C4-2B (cell line): ENCODE measurements around the gene SPARCL1.

Experiments used
- ZFX ChIP-seq: fragments of 450-650 bp; IDR thresholded peaks from 2 replicates; pipeline ENCODE4 v1.6.1; 2017
- TF ChIP-seq, protein P1 (sequence below): fragments of 450-650 bp; conservative IDR thresholded peaks from 2 replicates; pipeline ENCODE4 v1.5.1; 2017; ENCODE audit warnings: mild to moderate bottlenecking

DNA sequence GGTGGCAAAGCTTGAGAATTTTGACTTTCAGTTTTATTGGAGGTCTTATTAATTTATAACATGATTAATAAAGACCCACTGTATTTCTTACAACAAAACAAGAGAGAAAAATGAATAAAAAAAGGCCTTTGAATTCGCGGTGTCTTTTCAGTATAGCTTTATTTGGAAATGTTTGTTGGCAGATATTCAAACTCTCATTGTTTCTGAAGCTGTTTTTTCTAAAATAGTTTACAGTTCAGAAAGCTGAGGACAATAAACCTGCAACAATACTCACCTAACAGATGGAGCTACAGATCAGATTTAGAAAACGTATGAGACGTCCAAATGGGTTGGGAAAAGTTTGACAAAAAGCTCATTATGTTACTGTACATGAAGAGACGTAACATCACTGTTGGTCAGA is 2.4 kb upstream of the SPARCL1 start:
- TF ChIP-seq, protein P1, sequence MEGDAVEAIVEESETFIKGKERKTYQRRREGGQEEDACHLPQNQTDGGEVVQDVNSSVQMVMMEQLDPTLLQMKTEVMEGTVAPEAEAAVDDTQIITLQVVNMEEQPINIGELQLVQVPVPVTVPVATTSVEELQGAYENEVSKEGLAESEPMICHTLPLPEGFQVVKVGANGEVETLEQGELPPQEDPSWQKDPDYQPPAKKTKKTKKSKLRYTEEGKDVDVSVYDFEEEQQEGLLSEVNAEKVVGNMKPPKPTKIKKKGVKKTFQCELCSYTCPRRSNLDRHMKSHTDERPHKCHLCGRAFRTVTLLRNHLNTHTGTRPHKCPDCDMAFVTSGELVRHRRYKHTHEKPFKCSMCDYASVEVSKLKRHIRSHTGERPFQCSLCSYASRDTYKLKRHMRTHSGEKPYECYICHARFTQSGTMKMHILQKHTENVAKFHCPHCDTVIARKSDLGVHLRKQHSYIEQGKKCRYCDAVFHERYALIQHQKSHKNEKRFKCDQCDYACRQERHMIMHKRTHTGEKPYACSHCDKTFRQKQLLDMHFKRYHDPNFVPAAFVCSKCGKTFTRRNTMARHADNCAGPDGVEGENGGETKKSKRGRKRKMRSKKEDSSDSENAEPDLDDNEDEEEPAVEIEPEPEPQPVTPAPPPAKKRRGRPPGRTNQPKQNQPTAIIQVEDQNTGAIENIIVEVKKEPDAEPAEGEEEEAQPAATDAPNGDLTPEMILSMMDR = no peak
- TF ChIP-seq ZFX = no peak
